HG03460 (cell line): ENCODE results near the gene SPDEF.

Source experiments
- ATAC-seq: cut with Tn5 transposase; IDR thresholded peaks from one replicate; pipeline ENCODE4 v1.9.1; 2021; ENCODE audit not compliant: unreplicated experiment

SPDEF gene

GRCh38 chr6:34556031-34556471 is at the start of gene SPDEF:
Gene SPDEF (minus strand): TSS chr6:34556329. CDS start chr6:34544455, 11,874 bp downstream.
- ATAC-seq, result no peak

- no peak for ATAC-seq
These were observed 47.6 kb upstream of the SPDEF start for GRCh38 chr6:34603707-34604106.

- no peak for ATAC-seq
These were observed 46.4 kb upstream of the SPDEF start for GRCh38 chr6:34602318-34603111.

GRCh38 chr6:34601706-34602105 is 45.6 kb upstream of the SPDEF start:
- ATAC-seq, result no peak

- ATAC-seq, result no peak
These were observed 44.7 kb upstream of the SPDEF start for GRCh38 chr6:34600796-34601195.

- ATAC-seq, result no peak
These were observed 44.0 kb upstream of the SPDEF start for GRCh38 chr6:34600101-34600500.

GRCh38 chr6:34598712-34599111 is 42.6 kb upstream of the SPDEF start:
- no peak for ATAC-seq

GRCh38 chr6:34597605-34598353 is 41.6 kb upstream of the SPDEF start:
- ATAC-seq, result no peak

GRCh38 chr6:34596798-34597197 is 40.7 kb upstream of the SPDEF start:
- ATAC-seq, result no peak

GRCh38 chr6:34595332-34596184 is 39.4 kb upstream of the SPDEF start:
- no peak for ATAC-seq

GRCh38 chr6:34593701-34594100 is 37.6 kb upstream of the SPDEF start:
- no peak for ATAC-seq

- no peak for ATAC-seq
These were observed 36.3 kb upstream of the SPDEF start for GRCh38 chr6:34592208-34592952.

- no peak for ATAC-seq
These were observed 33.6 kb upstream of the SPDEF start for GRCh38 chr6:34589691-34590090.

GRCh38 chr6:34589140-34589539 is 33.0 kb upstream of the SPDEF start:
- ATAC-seq, result no peak

- no peak for ATAC-seq
These were observed 31.7 kb upstream of the SPDEF start for GRCh38 chr6:34587851-34588250.

- ATAC-seq, result no peak
These were observed 31.2 kb upstream of the SPDEF start for GRCh38 chr6:34587325-34587724.

- no peak for ATAC-seq
These were observed 30.4 kb upstream of the SPDEF start for GRCh38 chr6:34586327-34587040.

GRCh38 chr6:34585512-34586061 is 29.5 kb upstream of the SPDEF start:
- no peak for ATAC-seq

- no peak for ATAC-seq
These were observed 29.0 kb upstream of the SPDEF start for GRCh38 chr6:34585108-34585507.

- ATAC-seq, result no peak
These were observed 28.6 kb upstream of the SPDEF start for GRCh38 chr6:34584694-34585093.
